B cell (primary cell): Measurements from ENCODE around the gene CRELD2.

ENCODE experiments used
- CTCF ChIP-seq: fragments of 200-600 bp; IDR thresholded peaks from one replicate; pipeline ENCODE4 v1.8.0; 2022; ENCODE audit warnings: antibody characterized with exemption, mild to moderate bottlenecking
- EZH2 ChIP-seq: IDR thresholded peaks from 2 replicates; pipeline ENCODE4 v1.6.1; 2012; ENCODE audit warnings: borderline replicate concordance, low read depth, mild to moderate bottlenecking, moderate library complexity, low read length; ENCODE audit not compliant: insufficient read depth, poor library complexity, severe bottlenecking

- peak; percentile 68 for TF ChIP-seq CTCF
- TF ChIP-seq EZH2 = no peak
These were observed 5.0 kb downstream of the CRELD2 start for GRCh38 chr22:49923445-49923844.
